IPS-20b (cell line): ENCODE data around the gene NLRP9.

ENCODE experiments used
- H3K27ac ChIP-seq: one replicate; pipeline ENCODE4 v1.5.1; 2013; ENCODE audit warnings: low read length
- H3K27me3 ChIP-seq: 2 replicates; pipeline ENCODE4 v1.6.1; 2013; ENCODE audit warnings: mild to moderate bottlenecking, low read length, inconsistent platforms; ENCODE audit not compliant: insufficient read depth
- H3K36me3 ChIP-seq: 2 replicates; pipeline ENCODE4 v1.6.1; 2013; ENCODE audit warnings: low read depth, mild to moderate bottlenecking, inconsistent platforms, low read length, moderate library complexity; ENCODE audit not compliant: insufficient read depth
- H3K4me1 ChIP-seq: 2 replicates; pipeline ENCODE4 v1.6.1; 2013; ENCODE audit warnings: mild to moderate bottlenecking, control low read depth, inconsistent platforms, low read length, moderate library complexity; ENCODE audit not compliant: insufficient read depth
- H3K4me3 ChIP-seq: 2 replicates; pipeline ENCODE4 v1.5.1; 2013; ENCODE audit warnings: mild to moderate bottlenecking, low read length, inconsistent platforms
- H3K9ac ChIP-seq: 2 replicates; pipeline ENCODE4 v1.6.1; 2013; ENCODE audit warnings: low read depth, mild to moderate bottlenecking, inconsistent platforms, low read length, moderate library complexity
- H3K9me3 ChIP-seq: 2 replicates; pipeline ENCODE4 v1.6.1; 2013; ENCODE audit warnings: mild to moderate bottlenecking, low read depth, low read length, inconsistent platforms; ENCODE audit not compliant: insufficient read depth

Gene NLRP9

GRCh38 chr19:55691561-55692481 lies 46.4 kb downstream of the NLRP9 start:
- H3K27me3 ChIP-seq, result no peaks in the 10 kb centered on the region
- no peak overlapping the region for H3K27ac ChIP-seq
- H3K9ac ChIP-seq, result no peak overlapping the region
- H3K4me1 ChIP-seq, result no peaks in the 10 kb centered on the region
- no peaks in the 10 kb centered on the region for H3K9me3 ChIP-seq
- no peak overlapping the region for H3K4me3 ChIP-seq
- peaks cover 61% of the 10 kb centered on the region for H3K36me3 ChIP-seq

GRCh38 chr19:55690769-55691545 lies 47.2 kb downstream of the NLRP9 start:
- H3K4me3 ChIP-seq, result no peak overlapping the region
- H3K27me3 ChIP-seq, result no peaks in the 10 kb centered on the region
- no peak overlapping the region for H3K9ac ChIP-seq
- no peak overlapping the region for H3K27ac ChIP-seq
- no peaks in the 10 kb centered on the region for H3K4me1 ChIP-seq
- H3K36me3 ChIP-seq, result peaks cover 54% of the 10 kb centered on the region
- no peaks in the 10 kb centered on the region for H3K9me3 ChIP-seq

- Histone ChIP-seq H3K36me3 (peaks cover 55% of the 10 kb centered on the region), H3K9ac (no peak overlapping the region), H3K4me3 (no peak overlapping the region), H3K4me1 (no peaks in the 10 kb centered on the region), H3K27me3 (no peaks in the 10 kb centered on the region), H3K27ac (no peak overlapping the region), H3K9me3 (no peaks in the 10 kb centered on the region)
Measured at GRCh38 chr19:55690109-55690768, 48.0 kb downstream of the NLRP9 start.

- Histone ChIP-seq H3K9me3 (no peaks in the 10 kb centered on the region), H3K36me3 (peaks cover 57% of the 10 kb centered on the region), H3K27me3 (no peaks in the 10 kb centered on the region), H3K9ac (no peak overlapping the region), H3K27ac (no peak overlapping the region), H3K4me1 (no peaks in the 10 kb centered on the region), H3K4me3 (no peak overlapping the region)
Measured at GRCh38 chr19:55689411-55690108, 48.6 kb downstream of the NLRP9 start.

GRCh38 chr19:55688422-55689218 lies 49.6 kb downstream of the NLRP9 start:
- Histone ChIP-seq H3K27me3 (no peaks in the 10 kb centered on the region), H3K36me3 (peaks cover 55% of the 10 kb centered on the region), H3K9me3 (no peaks in the 10 kb centered on the region), H3K27ac (no peak overlapping the region), H3K4me1 (no peaks in the 10 kb centered on the region), H3K9ac (no peak overlapping the region), H3K4me3 (no peak overlapping the region)

- no peaks in the 10 kb centered on the region for H3K27me3 ChIP-seq
- no peaks in the 10 kb centered on the region for H3K4me1 ChIP-seq
- no peak overlapping the region for H3K4me3 ChIP-seq
- no peaks in the 10 kb centered on the region for H3K9me3 ChIP-seq
- H3K9ac ChIP-seq, result no peak overlapping the region
- H3K27ac ChIP-seq, result no peak overlapping the region
- H3K36me3 ChIP-seq, result peaks cover 51% of the 10 kb centered on the region; the same call in 1 of the 2 replicates
Measured at GRCh38 chr19:55687281-55688201, 50.7 kb downstream of the NLRP9 start.

- Histone ChIP-seq H3K9me3 (no peaks in the 10 kb centered on the region), H3K9ac (no peak overlapping the region), H3K36me3 (peaks cover 59% of the 10 kb centered on the region), H3K4me3 (no peak overlapping the region), H3K4me1 (no peaks in the 10 kb centered on the region), H3K27me3 (no peaks in the 10 kb centered on the region), H3K27ac (no peak overlapping the region)
Measured at GRCh38 chr19:55686311-55687050, 51.7 kb downstream of the NLRP9 start.

- no peak overlapping the region for H3K27ac ChIP-seq
- no peaks in the 10 kb centered on the region for H3K27me3 ChIP-seq
- no peak overlapping the region for H3K4me3 ChIP-seq
- no peak overlapping the region for H3K9ac ChIP-seq
- H3K4me1 ChIP-seq, result no peaks in the 10 kb centered on the region
- H3K36me3 ChIP-seq, result peaks cover 64% of the 10 kb centered on the region
- no peaks in the 10 kb centered on the region for H3K9me3 ChIP-seq
Measured at GRCh38 chr19:55685776-55686175, 52.4 kb downstream of the NLRP9 start.

GRCh38 chr19:55684946-55685681 lies 53.1 kb downstream of the NLRP9 start:
- Histone ChIP-seq H3K36me3 (peaks cover 64% of the 10 kb centered on the region), H3K4me3 (no peak overlapping the region), H3K4me1 (no peaks in the 10 kb centered on the region), H3K27ac (no peak overlapping the region), H3K9ac (no peak overlapping the region), H3K9me3 (no peaks in the 10 kb centered on the region), H3K27me3 (no peaks in the 10 kb centered on the region)
